GM18511 (cell line): Measurements from ENCODE around the gene ZBTB45.
"Not testable (repeated sequence)": the region's sequence is repeated elsewhere in the genome, so short reads cannot be mapped to it uniquely, and the experiment has no call there.

Experiments used
- ATAC-seq: cut with Tn5 transposase; IDR thresholded peaks from one replicate; pipeline ENCODE4 v1.9.1; 2021; ENCODE audit warnings: mild to moderate bottlenecking, moderate library complexity; ENCODE audit not compliant: unreplicated experiment

The ZBTB45 gene

DNA sequence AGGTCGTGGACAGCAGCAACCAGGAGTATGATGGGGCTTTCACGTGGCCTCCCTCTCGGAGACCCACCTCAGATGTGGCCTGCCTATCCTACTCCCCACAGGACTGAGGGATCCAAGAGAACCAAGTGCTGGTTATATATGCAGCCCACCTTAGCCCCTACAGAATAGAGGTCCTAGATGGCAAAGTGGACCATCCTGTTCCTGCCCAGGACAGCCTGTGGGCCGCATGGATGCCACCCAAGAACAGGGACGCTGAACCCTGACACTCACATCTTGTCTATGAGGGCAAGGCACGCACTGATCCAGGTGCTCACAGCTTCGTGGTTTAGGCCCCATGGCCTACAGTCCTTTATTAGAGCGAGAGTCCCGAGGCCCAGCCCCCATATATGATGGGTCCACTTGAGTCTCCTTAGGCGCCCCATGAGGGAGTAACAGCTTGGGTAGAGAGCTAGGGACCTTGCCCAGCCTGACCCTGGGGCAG is 6.4 kb downstream of the ZBTB45 start:
- ATAC-seq, result no peak

DNA sequence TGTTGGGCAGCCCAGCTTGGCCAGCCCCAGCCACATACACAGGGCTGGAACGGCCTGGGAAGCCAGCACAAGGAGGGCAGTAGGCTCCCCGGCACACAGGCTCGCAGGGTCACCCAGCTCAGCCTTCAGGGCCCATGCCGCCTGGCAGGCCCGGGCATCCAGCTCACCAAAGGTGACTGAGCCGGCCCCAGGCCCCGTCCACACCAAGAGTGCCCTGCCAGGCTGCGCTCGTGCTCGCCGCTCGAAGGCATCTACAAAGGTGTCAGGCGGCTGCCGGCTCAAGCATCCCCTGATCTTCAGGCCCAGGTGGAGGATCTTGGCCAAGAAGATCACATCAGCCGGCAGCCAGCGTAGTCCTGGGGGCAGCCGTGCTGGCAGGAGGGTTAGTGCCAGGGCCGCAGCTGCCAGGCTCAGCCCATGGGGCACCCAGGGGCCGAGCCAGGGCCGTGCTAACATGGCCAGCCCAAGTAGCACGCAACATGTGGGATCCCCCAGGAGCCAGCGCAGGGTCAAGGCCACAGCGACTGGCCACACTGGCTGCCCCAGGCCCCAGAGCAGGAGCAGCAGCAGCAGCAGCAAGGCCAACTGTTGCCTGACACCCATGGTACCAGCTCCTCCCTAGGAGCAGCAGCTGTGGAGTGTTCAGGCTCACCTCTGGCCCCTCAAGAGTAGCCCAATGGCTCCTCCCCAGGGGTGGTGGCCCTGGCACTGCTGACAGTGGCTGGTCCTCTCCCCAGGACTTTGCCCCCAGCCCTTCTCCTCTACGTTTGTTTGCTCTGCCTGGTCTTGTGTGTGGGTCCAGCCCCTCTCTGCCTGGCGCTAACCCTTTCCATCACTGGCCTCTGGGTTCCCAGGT is 8.0 kb downstream of the ZBTB45 start, which contains the start of gene SLC27A5:
SLC27A5 (minus strand) TSS at position 640 of the 856 bp plus-strand sequence; CDS start at position 603, 37 bp downstream.
- no peak for ATAC-seq

DNA sequence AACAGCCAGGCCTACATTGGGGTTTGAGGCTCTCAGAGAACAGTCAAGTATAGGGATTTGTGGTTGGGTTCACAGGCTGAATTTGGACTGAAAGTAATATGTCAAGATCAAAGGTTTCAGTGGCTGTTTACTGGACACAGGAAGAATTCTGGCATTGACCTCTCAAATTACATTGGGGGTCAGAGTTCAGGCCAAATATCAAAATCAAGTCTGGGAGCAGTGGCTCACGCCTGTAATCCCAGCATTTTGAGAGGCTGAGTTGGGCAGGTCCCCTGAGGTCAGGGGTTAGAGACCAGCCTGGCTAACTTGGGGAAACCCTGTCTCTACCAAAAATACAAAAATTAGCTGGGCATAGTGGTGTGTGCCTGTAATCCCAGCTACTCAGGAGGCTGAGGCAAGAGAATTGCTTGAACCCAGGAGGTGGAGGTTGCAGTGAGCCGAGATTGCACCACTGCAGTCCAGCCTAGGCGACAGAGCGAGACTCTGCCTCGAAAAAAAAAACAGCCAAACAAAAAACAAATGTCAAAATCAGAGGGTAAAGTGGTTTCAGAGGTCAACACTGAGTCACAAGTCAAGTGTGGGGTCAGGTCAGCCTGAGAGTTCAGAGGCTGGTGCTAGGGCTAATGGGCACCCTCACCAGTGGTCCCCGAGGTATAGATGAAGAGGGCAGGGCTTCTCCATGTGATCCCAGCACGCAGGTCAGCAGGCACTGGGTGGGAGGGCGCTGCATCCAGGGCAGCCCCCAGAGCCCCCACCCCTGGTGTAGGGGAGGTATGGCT is 9.3 kb downstream of the ZBTB45 start:
- ATAC-seq, result no peak

DNA sequence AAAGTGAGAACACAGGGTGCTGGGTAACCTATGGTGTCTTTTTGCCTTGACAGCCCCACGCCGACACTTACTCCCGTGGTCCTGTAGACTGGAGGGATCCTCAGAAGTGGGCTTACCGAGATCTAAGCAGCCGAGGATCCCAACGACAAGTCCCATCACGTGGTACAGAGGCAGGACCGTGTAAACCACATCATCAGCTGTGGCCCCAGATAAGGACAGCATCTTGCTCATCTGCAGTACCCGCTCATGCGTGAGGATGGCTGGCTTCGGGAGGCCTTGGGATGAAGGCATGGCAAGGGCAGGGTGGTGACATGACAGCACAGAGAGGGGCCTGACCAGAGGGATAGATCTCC is 9.9 kb downstream of the ZBTB45 start:
- no peak for ATAC-seq

DNA sequence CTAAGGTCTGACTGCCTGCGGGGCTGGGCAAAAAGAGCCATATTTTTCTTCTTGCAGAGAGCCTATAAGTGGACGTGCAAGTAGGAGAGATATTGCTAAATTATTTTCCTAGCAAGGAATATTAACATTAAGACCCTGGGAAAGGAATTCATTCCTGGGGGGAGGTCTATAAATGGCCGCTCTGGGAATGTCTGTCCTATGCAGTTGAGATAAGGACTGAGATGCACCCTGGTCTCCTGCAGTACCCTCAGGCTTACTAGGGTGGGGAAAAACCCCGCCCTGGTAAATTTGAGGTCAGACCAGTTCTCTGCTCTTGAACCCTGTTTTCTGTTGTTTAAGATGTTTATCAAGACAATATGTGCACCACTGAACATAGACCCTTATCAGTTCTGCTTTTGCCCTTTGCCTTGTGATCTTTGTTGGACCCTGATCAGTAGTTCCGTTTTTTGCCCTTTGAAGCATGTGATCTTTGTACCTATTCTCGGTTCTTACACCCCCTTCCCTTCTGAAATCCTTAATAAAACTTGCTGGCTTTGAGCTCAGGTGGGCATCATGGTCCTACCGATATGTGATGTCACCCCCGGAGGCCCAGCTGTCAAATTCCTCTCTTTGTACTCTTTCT is 11.9 kb downstream of the ZBTB45 start:
- not testable (repeated sequence) for ATAC-seq

DNA sequence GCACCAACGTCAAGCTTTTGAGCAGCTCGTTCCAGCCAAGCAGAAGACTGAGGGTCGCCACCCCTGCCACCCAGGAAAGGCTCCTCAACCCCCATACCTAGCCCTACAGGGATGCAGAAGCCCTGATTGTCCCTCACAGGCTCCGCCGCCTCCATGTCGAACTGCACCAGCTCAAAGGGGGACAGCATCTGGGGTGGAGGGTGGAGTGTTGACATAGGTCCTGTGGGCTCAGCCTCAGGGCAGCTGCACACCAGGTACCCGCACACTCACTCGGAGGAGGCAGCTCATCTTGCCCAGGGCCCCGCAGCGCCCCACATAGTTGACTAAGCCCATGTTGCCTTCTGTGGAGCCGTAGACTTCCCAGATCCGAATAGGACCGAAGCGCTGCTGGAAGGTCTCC is 19.4 kb downstream of the ZBTB45 start:
- ATAC-seq, result no peak

DNA sequence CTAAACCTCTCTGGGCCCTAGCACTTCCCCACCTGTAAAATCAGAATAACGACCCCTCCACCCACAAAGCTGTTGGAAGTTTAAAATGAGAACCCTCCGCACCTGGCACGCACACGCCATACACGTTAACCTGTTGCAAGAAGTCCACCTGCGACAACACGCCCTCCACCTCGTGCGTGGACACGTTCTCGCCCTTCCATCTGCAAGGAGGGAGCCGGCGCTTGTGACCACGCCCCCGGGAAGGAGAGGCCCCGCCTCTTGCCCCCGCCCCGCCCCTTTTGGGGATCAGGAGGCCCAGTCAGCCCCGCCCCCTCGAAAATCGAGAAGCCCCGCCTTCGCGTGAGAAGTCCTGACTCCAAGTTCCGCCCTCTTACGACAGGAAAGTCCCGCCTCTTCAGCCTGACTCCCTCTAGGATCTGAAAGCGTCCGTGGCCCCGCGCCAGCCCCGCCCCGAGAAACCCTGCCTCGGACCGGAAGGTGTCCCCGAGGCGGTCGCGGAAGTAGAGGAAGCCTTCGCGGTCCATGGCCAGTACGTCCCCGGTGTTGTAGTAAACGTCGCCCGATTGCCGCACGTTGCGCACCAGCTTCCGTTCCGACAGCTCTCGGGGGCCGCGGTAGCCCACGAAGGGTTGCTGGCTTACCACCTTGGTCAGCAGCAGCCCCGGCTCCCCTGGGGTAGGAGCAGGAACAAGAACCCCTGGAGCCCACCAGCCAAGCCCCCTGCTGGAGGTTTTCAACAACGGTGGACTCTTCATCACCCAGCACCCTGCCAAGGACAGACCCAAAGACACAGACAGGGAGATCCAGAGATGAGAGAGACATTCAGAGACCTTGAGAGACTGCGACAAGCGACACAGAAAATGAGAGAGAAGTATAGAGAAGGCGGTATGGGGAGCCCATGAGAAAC is 20.3 kb downstream of the ZBTB45 start:
- ATAC-seq, result peak; percentile 96

DNA sequence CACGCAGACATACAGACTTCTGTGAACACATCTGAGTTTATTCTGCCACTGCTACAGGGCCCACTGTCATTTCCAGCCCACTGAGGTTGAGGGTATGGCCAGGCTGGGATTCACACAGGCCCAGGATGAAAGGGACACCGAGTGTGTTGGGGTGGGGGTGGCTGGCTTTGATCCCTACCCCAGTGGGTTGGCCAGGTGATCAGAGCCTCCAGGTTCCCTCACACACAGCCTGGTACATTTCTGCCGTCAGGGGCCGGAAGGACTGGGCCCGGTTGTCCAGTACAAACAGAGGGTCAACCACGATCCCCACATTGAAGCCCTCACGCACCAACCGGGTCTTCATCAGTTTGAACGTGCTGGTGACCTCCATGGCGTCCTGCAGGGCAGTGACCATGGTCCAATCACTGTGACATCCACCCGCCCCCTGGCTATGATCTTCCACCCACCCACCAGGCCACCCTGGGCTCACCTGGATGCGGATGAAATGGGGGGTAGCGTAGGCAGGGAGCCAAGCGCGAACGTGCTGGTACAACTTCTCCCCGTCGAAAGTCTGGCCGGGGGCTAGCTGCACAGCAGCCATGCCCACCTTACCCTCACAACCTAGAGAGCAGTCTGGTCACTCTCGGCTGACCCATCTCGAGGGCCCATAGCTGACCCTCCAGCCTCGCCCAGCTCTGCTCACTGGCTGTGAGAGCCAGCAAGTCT is 21.1 kb downstream of the ZBTB45 start:
- ATAC-seq, result peak; percentile 18

DNA sequence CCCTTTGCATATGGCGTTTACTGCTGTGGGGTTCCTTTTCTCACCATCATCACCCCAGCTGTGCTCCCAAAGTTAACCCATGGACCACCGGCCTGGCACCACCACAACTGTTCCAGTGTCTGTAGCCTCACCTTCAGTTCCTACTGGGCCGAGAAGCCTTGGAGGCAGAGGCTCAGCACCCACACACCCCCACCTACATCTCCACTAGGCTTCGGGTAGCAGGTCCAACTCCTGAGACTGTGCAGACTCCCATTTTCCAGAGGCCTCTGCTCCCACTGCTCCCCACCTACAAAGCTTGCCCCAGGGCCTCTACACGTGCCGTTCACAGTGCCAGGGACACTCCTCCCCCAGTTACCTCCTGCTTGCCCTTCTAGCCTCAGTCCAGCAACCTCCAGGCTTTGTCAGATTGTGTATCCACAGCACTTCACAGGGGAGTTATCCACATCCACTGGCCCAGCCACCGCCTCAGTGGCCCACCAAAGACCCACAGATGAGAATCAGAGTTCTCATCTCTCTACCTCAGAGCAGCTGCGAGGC is 21.9 kb downstream of the ZBTB45 start:
- ATAC-seq, result no peak

DNA sequence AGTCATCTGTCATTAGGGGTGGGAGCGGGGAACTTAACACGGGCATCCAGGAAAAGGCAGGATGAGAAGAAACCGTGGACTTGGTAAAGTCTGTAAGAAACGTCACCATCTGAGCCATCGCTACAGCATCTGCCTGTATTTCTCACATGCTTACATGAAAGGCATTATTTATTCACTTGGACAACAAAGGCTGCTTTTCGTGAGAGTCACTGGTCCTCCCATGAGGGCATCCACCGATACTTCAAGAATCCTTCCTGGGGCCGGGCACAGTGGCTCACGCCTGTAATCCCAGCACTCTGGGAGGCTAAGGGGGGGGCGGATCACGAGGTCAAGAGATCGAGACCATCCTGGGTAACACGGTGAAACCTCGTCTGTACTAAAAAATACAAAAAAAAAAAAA is 27.3 kb downstream of the ZBTB45 start:
- ATAC-seq, result no peak

DNA sequence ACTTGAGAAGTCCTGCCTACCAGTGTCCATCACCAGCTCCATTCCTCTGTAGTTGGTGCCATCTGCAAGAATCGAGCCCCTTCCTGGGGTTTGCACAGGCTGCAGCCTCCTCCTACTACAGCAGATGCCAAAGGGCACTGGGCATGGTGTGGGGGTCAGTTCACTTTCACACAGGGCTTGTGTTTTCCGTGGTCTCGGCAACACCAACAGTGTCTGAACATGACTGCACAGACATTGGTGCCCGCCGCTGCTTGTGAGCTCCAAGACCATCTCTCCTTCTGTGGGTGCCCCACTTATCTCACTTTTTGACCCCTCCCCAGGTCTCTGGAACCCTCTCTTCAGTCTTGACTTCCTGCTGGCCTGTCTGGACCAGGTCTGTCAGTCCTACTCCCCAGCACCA is 28.2 kb downstream of the ZBTB45 start:
- no peak for ATAC-seq

DNA sequence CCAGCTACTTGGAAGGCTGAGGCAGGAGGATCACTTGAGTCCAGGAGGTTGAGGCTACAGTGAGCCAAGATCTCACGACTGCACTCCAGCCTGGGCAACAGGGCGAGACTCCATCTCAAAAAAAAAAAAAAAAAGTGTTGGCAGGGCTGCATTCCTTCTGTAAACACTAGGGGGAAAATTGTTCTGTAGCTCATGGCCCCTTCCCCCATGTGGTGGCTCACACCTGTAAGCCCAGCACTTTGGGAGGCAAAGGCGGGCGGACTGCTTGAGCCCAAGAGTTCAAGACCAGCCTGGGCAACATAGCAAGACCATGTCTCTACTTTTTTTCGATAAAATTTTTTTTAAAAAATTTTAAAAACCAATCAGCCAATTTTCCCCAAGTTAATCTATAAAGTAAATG is 35.3 kb downstream of the ZBTB45 start:
- not testable (repeated sequence) for ATAC-seq

DNA sequence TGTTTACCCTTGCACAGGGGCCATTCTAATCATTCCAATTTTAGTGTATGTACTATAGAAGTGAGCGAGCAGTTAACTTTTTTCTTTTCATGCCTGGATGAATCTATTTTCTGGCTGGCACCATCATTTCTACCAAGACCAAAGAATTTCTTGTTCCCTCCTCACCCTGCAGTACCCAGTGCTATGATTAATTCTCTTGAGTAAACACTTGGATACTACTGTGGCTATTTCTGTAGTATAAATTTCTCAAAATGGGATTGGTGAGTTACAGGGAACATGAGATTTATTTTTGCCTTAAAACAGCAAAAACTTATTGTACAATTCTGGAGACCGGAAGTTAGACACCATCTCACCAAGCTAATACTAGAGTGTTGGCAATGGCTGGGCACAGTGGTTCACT is 35.8 kb downstream of the ZBTB45 start:
- ATAC-seq, result no peak

DNA sequence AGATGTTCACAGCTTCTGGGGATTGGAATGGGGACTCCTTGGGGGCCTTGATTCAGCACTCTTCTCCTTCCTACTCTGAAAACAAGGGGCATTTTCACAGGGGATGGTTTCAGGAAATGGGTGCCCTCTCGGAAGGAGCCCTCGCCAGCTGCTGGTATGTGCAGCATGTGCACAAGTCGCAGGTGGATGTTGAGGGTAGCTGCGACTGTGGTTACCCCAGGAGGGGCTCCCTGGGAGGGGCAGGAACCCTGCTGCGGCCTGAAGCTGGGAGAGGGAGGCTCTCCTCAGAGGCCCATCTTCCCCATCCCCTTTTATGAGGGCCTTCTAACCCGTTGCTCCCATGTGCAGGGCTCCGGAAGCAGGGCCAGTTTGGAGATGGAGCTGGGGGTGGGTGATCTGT is 37.2 kb downstream of the ZBTB45 start:
- no peak for ATAC-seq

DNA sequence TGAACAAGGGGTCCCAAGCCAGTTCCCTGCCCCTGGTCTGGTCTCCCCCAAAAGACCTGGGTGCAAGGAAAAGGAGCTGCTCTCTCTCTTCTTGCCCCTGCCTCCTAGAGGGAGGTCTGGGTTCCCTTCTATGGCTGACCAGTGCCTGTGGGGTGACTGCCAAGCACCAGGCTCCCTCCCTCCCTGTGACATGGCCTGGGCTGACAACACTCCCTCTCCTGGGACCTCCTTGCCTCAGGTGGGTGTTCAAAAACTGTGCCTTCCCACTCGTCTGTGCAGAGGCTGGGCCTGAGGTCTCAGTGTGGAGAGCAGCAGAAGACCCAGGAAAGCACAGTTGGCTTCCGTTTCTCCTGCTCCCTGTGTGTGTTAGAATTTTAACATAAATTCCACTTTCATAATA is 38.8 kb downstream of the ZBTB45 start:
- ATAC-seq, result no peak

DNA sequence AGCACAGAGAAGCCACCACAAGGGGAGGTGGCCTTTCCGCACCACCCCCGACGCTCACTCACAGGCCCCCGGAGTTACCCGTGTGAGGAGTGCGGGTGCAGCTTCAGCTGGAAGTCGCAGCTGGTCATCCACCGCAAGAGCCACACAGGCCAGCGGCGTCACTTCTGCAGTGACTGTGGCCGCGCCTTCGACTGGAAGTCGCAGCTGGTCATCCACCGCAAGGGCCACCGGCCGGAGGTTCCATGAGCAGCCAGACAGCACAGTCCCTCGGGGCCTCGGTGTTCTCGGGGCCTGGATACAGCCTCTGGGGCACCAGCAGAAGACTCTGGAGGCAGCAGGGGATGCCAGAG is 39.2 kb downstream of the ZBTB45 start:
- no peak for ATAC-seq

DNA sequence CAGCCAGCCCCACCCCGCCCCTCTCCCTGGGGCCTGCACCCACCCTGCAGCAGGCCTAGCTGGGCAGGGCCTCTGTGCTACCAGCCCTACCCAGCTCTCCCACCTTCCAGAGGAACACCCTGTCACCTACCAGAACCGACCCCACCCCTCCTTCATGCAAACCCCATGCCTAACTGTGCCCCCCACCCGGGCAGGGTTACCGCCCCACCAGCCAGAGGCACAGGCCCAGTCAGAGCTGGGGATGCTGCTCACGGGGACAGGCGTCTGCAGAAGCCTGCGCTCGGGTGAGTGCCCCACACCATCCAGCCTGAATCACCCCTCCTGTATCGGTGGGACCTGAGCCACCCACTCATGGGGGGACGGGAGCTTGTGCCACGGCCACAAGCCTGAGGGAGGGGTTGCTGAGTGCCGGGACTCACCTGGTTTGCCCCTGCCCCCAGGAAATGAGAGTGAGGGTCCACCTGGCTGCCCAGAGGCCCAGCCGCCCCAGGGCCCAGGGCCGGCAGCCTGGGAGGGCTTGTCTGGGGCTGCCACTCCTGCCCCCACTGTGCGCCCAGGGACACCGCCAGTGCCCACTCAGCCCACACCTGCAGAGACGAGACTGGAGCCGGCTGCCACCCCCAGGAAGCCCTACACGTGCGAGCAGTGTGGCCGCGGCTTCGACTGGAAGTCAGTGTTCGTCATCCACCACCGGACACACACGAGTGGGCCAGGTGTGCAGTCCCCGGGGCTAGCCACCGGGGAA is 39.7 kb downstream of the ZBTB45 start:
- no peak for ATAC-seq

DNA sequence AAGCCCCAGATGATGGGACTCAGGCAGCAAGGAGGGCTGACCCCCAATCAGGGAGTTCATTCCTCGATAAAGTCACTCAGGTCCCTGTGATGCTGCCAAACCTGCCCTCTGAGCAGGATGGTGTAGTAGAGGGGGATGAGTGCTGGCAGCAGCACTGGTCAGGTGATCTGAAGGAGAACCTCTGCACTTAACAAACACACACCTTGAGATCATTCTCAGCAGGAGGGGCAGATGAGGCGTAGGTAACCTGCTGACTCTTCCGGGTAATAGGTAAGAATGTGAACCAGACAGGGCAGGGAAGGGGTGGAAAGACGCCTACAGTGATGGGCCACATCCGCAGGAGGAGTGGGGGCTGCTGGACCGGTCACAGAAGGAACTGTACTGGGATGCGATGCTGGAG is 40.3 kb downstream of the ZBTB45 start:
- ATAC-seq, result no peak

DNA sequence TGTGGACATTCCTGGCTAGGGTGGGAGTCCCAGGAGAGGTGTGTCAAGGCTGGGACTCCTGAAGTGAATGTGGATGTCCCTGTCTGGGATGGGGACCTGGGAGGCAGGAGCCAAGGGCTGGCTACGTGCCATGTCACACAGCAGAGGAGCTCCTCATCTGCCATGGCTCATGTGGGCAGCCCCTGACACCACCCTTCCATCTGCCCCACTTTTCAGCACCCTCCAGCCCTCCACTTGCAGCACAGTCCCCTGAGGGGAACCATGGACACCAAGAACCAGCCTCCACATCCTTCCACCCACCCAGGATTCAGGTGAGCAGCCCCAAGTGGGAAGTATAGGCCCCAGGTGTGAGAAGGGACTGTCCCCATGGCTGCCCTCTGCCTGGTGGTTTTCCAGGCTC is 41.7 kb downstream of the ZBTB45 start:
- no peak for ATAC-seq
